SK-N-SH (cell line): ENCODE results near the gene MED15. TPM values are rescaled to one million over a fixed set of nuclear protein-coding genes. Genes with fewer than 3 reads are reported as not detected.

ENCODE experiments used
- CTCF ChIA-PET: fragments of 300-600, 350-600 bp; formaldehyde crosslinking; extraction: SDS; loops from one replicate; lab custom pipeline; 2021; lab: Yijun Ruan, JAX
- POLR2A ChIA-PET: fragments of 350-600 bp; sonication (Branson Sonifier 250); formaldehyde crosslinking; extraction: SDS; loops from one replicate; lab custom pipeline; 2020; ENCODE audit warnings: antibody characterized with exemption, inconsistent platforms; lab: Yijun Ruan, JAX
- DNase-seq: peaks from one replicate; pipeline ENCODE4 v3.0.0; 2012
- H2AFZ ChIP-seq: fragments of 200-600 bp; sonication (generic); 2 replicates; pipeline ENCODE4 v1.8.1; 2016; ENCODE audit warnings: antibody characterized with exemption, mild to moderate bottlenecking, low read depth
- H3F3A ChIP-seq: fragments of 200-600 bp; sonication (generic); replicated peaks from 2 replicates; pipeline ENCODE3; 2016; ENCODE audit warnings: antibody characterized with exemption, mild to moderate bottlenecking; ENCODE audit not compliant: insufficient read depth
- H3K27ac ChIP-seq, 2 experiments: fragments of 200-500 bp in 1 of 2; fragments of 200-600 bp in 1 of 2; sonication (Bioruptor generic) in 1 of 2; sonication (generic), shearing (Covaris generic) in 1 of 2; 2 replicates each; pipeline versions ENCODE4 v1.5.1 to v1.6.1; 2014 to 2016; ENCODE audit warnings: low read depth in 2 of 2, inconsistent platforms in 1 of 2, low read length in 1 of 2, mild to moderate bottlenecking in 1 of 2, mixed read lengths in 1 of 2
- H3K27me3 ChIP-seq: fragments of 200-600 bp; sonication (generic), shearing (Covaris generic); 2 replicates; pipeline ENCODE4 v1.6.1; 2016; ENCODE audit warnings: mixed run types; ENCODE audit not compliant: insufficient read depth
- H3K36me3 ChIP-seq, 2 experiments: fragments of 200-500 bp in 1 of 2; fragments of 200-600 bp in 1 of 2; sonication (Bioruptor generic) in 1 of 2; sonication (generic) in 1 of 2; replicated peaks in 1 of 2; 2 replicates each; pipeline versions ENCODE3 to v1.5.1; 2014 to 2016; ENCODE audit warnings: low read length in 1 of 2, mild to moderate bottlenecking in 1 of 2; ENCODE audit not compliant: insufficient read depth in 2 of 2, control insufficient read depth in 1 of 2
- H3K4me1 ChIP-seq, 2 experiments: fragments of 200-500 bp in 1 of 2; fragments of 200-600 bp in 1 of 2; sonication (Bioruptor generic) in 1 of 2; sonication (generic), shearing (Covaris generic) in 1 of 2; 2 replicates each; pipeline versions ENCODE4 v1.5.1 to v1.6.1; 2014 to 2016; ENCODE audit warnings: low read depth in 1 of 2, low read length in 1 of 2, mixed run types in 1 of 2; ENCODE audit not compliant: insufficient read depth in 2 of 2, control insufficient read depth in 1 of 2
- H3K4me2 ChIP-seq: fragments of 200-600 bp; sonication (generic), shearing (Covaris generic); 2 replicates; pipeline ENCODE4 v1.6.1; 2017; ENCODE audit warnings: mixed run types
- H3K4me3 ChIP-seq, 2 experiments: fragments of 200-500 bp in 1 of 2; fragments of 200-600 bp in 1 of 2; sonication (Bioruptor generic) in 1 of 2; sonication (generic), shearing (Covaris generic) in 1 of 2; 2 replicates each; pipeline versions ENCODE4 v1.5.1 to v1.8.1; 2014 to 2016; ENCODE audit warnings: low read depth in 2 of 2, inconsistent platforms in 1 of 2, low read length in 1 of 2, mild to moderate bottlenecking in 1 of 2, mixed read lengths in 1 of 2, moderate library complexity in 1 of 2
- H3K79me2 ChIP-seq: fragments of 200-600 bp; sonication (generic); 2 replicates; pipeline ENCODE4 v1.8.1; 2017; ENCODE audit warnings: mild to moderate bottlenecking; ENCODE audit not compliant: insufficient read depth
- H3K9ac ChIP-seq: fragments of 200-600 bp; sonication (generic); 2 replicates; pipeline ENCODE4 v1.6.1; 2017; ENCODE audit warnings: mixed run types
- H3K9me2 ChIP-seq: fragments of 200-600 bp; sonication (generic); 2 replicates; pipeline ENCODE4 v1.6.1; 2017; ENCODE audit warnings: mixed run types
- H3K9me3 ChIP-seq: fragments of 200-600 bp; sonication (generic); 2 replicates; pipeline ENCODE4 v1.6.1; 2017; ENCODE audit warnings: mixed run types, mild to moderate bottlenecking, moderate library complexity
- H4K20me1 ChIP-seq: fragments of 200-600 bp; sonication (generic); 2 replicates; pipeline ENCODE4 v1.6.1; 2017; ENCODE audit warnings: mild to moderate bottlenecking, mixed run types; ENCODE audit not compliant: insufficient read depth
- CHD2 ChIP-seq: fragments of 150-350 bp; IDR thresholded peaks from 2 replicates; pipeline ENCODE4 v1.6.1; 2018; ENCODE audit warnings: low read length; ENCODE audit not compliant: partially characterized antibody
- ELF1 ChIP-seq: IDR thresholded peaks from 2 replicates; pipeline ENCODE4 v1.4.0; 2012
- EZH2phosphoT487 ChIP-seq: fragments of 200-600 bp; sonication (generic); IDR thresholded peaks from 2 replicates; pipeline ENCODE4 v1.6.1; 2017; ENCODE audit warnings: low read depth, mixed run types, mild to moderate bottlenecking, antibody characterized with exemption, moderate library complexity, borderline replicate concordance
- FOSL2 ChIP-seq: IDR thresholded peaks from 2 replicates; pipeline ENCODE4 v1.4.0; 2012; ENCODE audit warnings: low read depth, mild to moderate bottlenecking, moderate library complexity, borderline replicate concordance
- FOXJ3 ChIP-seq: sonication (generic); formaldehyde crosslinking; IDR thresholded peaks from 2 replicates; pipeline ENCODE4 v1.5.1; 2020; ENCODE audit warnings: mild to moderate bottlenecking, missing genetic modification reagents
- GABPA ChIP-seq: IDR thresholded peaks from 2 replicates; pipeline ENCODE4 v1.4.0; 2012; ENCODE audit warnings: low read depth, mild to moderate bottlenecking
- GATA2 ChIP-seq: sonication (generic); formaldehyde crosslinking; IDR thresholded peaks from 2 replicates; pipeline ENCODE4 v1.5.0; 2020; ENCODE audit warnings: mild to moderate bottlenecking, missing genetic modification reagents
- RCOR1 ChIP-seq: fragments of 150-350 bp; IDR thresholded peaks from 2 replicates; pipeline ENCODE4 v1.6.1; 2017; ENCODE audit warnings: antibody characterized with exemption, low read length
- RFX5 ChIP-seq: IDR thresholded peaks from 2 replicates; pipeline ENCODE4 v1.6.1; 2012; ENCODE audit warnings: mild to moderate bottlenecking, improper control_type of control experiment, low read length
- RXRA ChIP-seq: IDR thresholded peaks from 2 replicates; pipeline ENCODE4 v1.4.0; 2012; ENCODE audit warnings: low read depth, mild to moderate bottlenecking, borderline replicate concordance
- SMC3 ChIP-seq: IDR thresholded peaks from 2 replicates; pipeline ENCODE4 v1.6.1; 2012; ENCODE audit warnings: low read depth, low read length, improper control_type of control experiment
- TEAD4 ChIP-seq: IDR thresholded peaks from 2 replicates; pipeline ENCODE4 v1.4.0; 2012; ENCODE audit warnings: mild to moderate bottlenecking, borderline replicate concordance; ENCODE audit not compliant: insufficient read depth
- YY1 ChIP-seq: IDR thresholded peaks from 2 replicates; pipeline ENCODE4 v1.4.0; 2012; ENCODE audit warnings: low read depth, mild to moderate bottlenecking
- WGBS: methylation state at CpG from one replicate; pipeline ENCODE4 v1.1.6; 2017; ENCODE audit warnings: low lambda C conversion rate; 5-methylcytosine and 5-hydroxymethylcytosine counted together
- polyA plus RNA-seq, 3 experiments: library from polyadenylated mRNA; depleted of rRNA; stranded (reverse); fragments of >200 nt; gene quantifications; 2 replicates each; pipeline ENCODE4 v1.2.3, GENCODE V29; 2012
- TF ChIP-seq, protein P1 (sequence below): fragments of 150-350 bp; IDR thresholded peaks from 2 replicates; pipeline ENCODE4 v1.6.1; 2016; ENCODE audit warnings: mild to moderate bottlenecking, low read depth, low read length
- TF ChIP-seq, protein P2 (sequence below): fragments of 150-350 bp; IDR thresholded peaks from 2 replicates; pipeline ENCODE4 v1.6.1; 2017; ENCODE audit warnings: antibody characterized with exemption, low read length, low read depth, borderline replicate concordance
- TF ChIP-seq, protein P3 (sequence below): IDR thresholded peaks from 2 replicates; pipeline ENCODE4 v1.6.1; 2012; ENCODE audit warnings: mild to moderate bottlenecking, low read depth, low read length, moderate library complexity
- TF ChIP-seq, protein P4 (sequence below): IDR thresholded peaks from 2 replicates; pipeline ENCODE4 v1.4.0; 2012; ENCODE audit warnings: low read depth, borderline replicate concordance

MED15 gene
- polyA plus RNA-seq, 1 of the 3 experiments (the other 2 are of a cell fraction) = 45.1 TPM

DNA sequence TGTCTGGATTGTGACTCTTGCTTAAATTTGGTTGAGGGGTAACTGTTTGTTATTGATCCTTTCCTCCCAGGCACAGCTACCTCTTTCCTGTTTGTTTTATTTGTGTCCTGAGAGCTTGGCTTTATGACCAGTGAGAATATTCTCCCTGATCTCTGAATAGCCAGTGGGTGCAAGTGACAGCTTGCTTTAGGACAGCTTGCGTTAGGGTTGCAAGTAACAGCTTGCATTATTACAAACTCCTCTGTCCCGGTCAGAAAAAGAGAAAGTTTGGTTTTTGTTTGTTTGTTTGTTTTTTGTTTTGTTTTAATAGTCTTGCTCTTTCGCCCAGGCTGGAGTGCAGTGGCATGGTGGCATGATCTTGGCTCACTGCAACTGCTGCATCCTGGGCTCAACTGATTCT is 8.5 kb upstream of the MED15 start (continued):
- TF ChIP-seq, protein P1, sequence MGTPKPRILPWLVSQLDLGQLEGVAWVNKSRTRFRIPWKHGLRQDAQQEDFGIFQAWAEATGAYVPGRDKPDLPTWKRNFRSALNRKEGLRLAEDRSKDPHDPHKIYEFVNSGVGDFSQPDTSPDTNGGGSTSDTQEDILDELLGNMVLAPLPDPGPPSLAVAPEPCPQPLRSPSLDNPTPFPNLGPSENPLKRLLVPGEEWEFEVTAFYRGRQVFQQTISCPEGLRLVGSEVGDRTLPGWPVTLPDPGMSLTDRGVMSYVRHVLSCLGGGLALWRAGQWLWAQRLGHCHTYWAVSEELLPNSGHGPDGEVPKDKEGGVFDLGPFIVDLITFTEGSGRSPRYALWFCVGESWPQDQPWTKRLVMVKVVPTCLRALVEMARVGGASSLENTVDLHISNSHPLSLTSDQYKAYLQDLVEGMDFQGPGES = no peak

DNA sequence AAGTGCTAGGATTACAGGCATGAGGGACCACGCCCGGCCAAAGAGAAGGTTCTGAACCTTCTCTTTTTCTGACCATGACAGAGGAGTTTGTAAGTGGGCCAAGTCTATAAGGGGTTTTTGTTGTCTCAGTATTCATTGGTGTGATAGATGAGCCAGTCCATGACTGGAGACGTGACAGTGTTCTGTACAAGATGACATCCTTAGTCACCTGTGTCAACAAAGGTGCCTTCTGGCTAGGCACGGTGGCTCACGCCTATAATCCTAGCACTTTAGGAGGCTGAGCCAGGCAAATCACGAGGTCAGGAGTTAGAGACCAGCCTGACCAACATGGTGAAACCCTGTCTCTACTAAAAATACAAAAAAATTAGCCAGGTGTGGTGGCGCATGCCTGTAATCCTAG is 7.6 kb upstream of the MED15 start:
- Histone ChIP-seq H2AFZ (no peak overlapping the region), H3K27ac (no peak overlapping the region), H3K9me2 (no peaks in the 10 kb centered on the region), H3K9me3 (no peaks in the 10 kb centered on the region), H3K4me2 (no peak overlapping the region), H3K4me1 (peaks cover 9 to 17% of the 10 kb centered on the region in 2 experiments; a peak in 3 of 4 replicates), H3K79me2 (peaks cover 13% of the 10 kb centered on the region), H3F3A (peaks cover 15% of the 10 kb centered on the region), H3K9ac (no peak overlapping the region), H3K36me3 (peaks cover 0 to 7% of the 10 kb centered on the region in 2 experiments), H3K27me3 (no peaks in the 10 kb centered on the region)
- CTCF ChIA-PET = interaction anchor here (0.9 kb wide), 1 partner anchor 61 kb away, joined by 3 read pairs; no protein-coding TSS in a partner anchor
- POLR2A ChIA-PET = no interaction called here
- 83% methylated on average over 3 of the region's 7 CpGs for WGBS
- TF ChIP-seq, protein P2, sequence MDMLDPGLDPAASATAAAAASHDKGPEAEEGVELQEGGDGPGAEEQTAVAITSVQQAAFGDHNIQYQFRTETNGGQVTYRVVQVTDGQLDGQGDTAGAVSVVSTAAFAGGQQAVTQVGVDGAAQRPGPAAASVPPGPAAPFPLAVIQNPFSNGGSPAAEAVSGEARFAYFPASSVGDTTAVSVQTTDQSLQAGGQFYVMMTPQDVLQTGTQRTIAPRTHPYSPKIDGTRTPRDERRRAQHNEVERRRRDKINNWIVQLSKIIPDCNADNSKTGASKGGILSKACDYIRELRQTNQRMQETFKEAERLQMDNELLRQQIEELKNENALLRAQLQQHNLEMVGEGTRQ = no peak
- TF ChIP-seq ELF1 = no peak
- TF ChIP-seq CHD2 = no peak
- no peak for TF ChIP-seq RXRA
- no peak for TF ChIP-seq GATA2 (CRISPR knock-in tag)
- TF ChIP-seq, all 33 proteins: peak for 0
- no peak for DNase-seq
- peaks cover 4% of the 10 kb centered on the region; the same call in 1 of the 2 replicates for H4K20me1 ChIP-seq
- H3K4me3 ChIP-seq = no peak overlapping the region

DNA sequence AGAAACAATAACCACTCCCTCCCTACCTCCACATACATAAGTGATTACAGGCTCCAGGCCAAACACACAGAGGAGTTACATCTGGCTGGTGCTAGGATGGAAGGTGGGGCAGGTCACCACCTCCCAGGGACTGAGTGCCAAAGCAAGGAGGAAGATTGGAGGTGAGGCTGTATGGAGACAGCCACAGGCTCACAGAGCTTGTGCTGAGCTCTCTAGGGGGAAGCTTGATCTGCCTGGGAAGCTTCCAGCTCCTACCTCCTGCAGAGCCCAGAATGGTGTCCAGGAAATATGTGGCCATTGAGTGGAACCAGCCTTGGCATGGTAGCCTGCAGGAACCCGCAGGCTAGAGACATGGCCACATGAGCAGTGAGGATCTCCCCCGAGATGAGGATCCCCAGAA is 3.6 kb upstream of the MED15 start:
- POLR2A ChIA-PET = interaction anchor here (0.7 to 1.1 kb wide), 2 partner anchors 30 to 374 kb away, joined by 3 to 4 read pairs; no protein-coding TSS in a partner anchor
- no CpG with 5 or more reads among the region's 2 CpGs for WGBS
- H3F3A ChIP-seq = peaks cover 15% of the 10 kb centered on the region
- H3K4me2 ChIP-seq = peak overlapping the region; percentile 59
- DNase-seq = no peak
- H3K36me3 ChIP-seq = peaks cover 0 to 7% of the 10 kb centered on the region in 2 experiments
- CTCF ChIA-PET = interaction anchor here (1.3 kb wide), 1 partner anchor 33 kb away, joined by 3 read pairs; no protein-coding TSS in a partner anchor
- no peaks in the 10 kb centered on the region for H3K9me3 ChIP-seq
- no peaks in the 10 kb centered on the region for H3K9me2 ChIP-seq
- no peak overlapping the region; the same call in 1 of the 2 replicates for H3K9ac ChIP-seq
- no peaks in the 10 kb centered on the region for H3K27me3 ChIP-seq
- TF ChIP-seq RFX5 (no peak), GABPA (no peak), YY1 (no peak), FOXJ3 (CRISPR knock-in tag) (no peak), EZH2phosphoT487 (no peak), RCOR1 (no peak), TEAD4 (no peak), GATA2 (CRISPR knock-in tag) (no peak), FOSL2 (no peak), SMC3 (no peak)
- TF ChIP-seq, protein P3, sequence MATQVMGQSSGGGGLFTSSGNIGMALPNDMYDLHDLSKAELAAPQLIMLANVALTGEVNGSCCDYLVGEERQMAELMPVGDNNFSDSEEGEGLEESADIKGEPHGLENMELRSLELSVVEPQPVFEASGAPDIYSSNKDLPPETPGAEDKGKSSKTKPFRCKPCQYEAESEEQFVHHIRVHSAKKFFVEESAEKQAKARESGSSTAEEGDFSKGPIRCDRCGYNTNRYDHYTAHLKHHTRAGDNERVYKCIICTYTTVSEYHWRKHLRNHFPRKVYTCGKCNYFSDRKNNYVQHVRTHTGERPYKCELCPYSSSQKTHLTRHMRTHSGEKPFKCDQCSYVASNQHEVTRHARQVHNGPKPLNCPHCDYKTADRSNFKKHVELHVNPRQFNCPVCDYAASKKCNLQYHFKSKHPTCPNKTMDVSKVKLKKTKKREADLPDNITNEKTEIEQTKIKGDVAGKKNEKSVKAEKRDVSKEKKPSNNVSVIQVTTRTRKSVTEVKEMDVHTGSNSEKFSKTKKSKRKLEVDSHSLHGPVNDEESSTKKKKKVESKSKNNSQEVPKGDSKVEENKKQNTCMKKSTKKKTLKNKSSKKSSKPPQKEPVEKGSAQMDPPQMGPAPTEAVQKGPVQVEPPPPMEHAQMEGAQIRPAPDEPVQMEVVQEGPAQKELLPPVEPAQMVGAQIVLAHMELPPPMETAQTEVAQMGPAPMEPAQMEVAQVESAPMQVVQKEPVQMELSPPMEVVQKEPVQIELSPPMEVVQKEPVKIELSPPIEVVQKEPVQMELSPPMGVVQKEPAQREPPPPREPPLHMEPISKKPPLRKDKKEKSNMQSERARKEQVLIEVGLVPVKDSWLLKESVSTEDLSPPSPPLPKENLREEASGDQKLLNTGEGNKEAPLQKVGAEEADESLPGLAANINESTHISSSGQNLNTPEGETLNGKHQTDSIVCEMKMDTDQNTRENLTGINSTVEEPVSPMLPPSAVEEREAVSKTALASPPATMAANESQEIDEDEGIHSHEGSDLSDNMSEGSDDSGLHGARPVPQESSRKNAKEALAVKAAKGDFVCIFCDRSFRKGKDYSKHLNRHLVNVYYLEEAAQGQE = no peak
- TF ChIP-seq, protein P2 = no peak
- TF ChIP-seq, protein P4, sequence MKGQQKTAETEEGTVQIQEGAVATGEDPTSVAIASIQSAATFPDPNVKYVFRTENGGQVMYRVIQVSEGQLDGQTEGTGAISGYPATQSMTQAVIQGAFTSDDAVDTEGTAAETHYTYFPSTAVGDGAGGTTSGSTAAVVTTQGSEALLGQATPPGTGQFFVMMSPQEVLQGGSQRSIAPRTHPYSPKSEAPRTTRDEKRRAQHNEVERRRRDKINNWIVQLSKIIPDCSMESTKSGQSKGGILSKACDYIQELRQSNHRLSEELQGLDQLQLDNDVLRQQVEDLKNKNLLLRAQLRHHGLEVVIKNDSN = no peak
- H3K4me3 ChIP-seq = no peak overlapping the region
- H3K27ac ChIP-seq = peak overlapping the region; percentile 76 to 83
- no peaks in the 10 kb centered on the region for H4K20me1 ChIP-seq
- H3K79me2 ChIP-seq = peaks cover 19% of the 10 kb centered on the region
- peaks cover 9 to 19% of the 10 kb centered on the region in 2 experiments; a peak in 3 of 4 replicates for H3K4me1 ChIP-seq
- H2AFZ ChIP-seq = 0 out of 2 replicates have a peak overlapping the region, but pooled peaks have one; percentile 23
